HCT116 (cell line): ENCODE results near the gene HSPB1.

ENCODE experiments used
- ATF3 ChIP-seq: IDR thresholded peaks from 2 replicates; pipeline ENCODE4 v1.6.1; 2012
- CTCF ChIP-seq, 3 experiments: fragments of 200-600 bp in 1 of 3; sonication (generic) in 1 of 3; IDR thresholded peaks in 2 of 3; conservative IDR thresholded peaks in 1 of 3; 2 replicates each; pipeline ENCODE4 v1.5.1; 2012 to 2017; ENCODE audit warnings: low read depth in 2 of 3, low read length in 2 of 3, antibody characterized with exemption in 1 of 3, borderline replicate concordance in 1 of 3, control low read depth in 1 of 3, mild to moderate bottlenecking in 1 of 3, mixed read lengths in 1 of 3, mixed run types in 1 of 3, moderate library complexity in 1 of 3; ENCODE audit not compliant: insufficient read depth in 1 of 3
- EZH2 ChIP-seq: fragments of 200-600 bp; sonication (generic); IDR thresholded peaks from 2 replicates; pipeline ENCODE4 v1.6.1; 2017; ENCODE audit warnings: antibody characterized with exemption, mixed run types
- POLR2A ChIP-seq: IDR thresholded peaks from 2 replicates; pipeline ENCODE4 v1.7.0; 2011; ENCODE audit warnings: borderline replicate concordance; ENCODE audit not compliant: insufficient read depth, insufficient read length; ENCODE audit errors: extremely low read depth
- POLR2AphosphoS5 ChIP-seq: IDR thresholded peaks from 2 replicates; pipeline ENCODE4 v1.6.1; 2011; ENCODE audit warnings: mild to moderate bottlenecking, low read depth, low read length, moderate library complexity
- REST ChIP-seq: IDR thresholded peaks from 2 replicates; pipeline ENCODE4 v1.6.1; 2012; ENCODE audit warnings: low read depth
- SIN3A ChIP-seq: IDR thresholded peaks from 2 replicates; pipeline ENCODE4 v1.6.1; 2012; ENCODE audit warnings: low read depth
- TCF7L2 ChIP-seq: IDR thresholded peaks from 2 replicates; pipeline ENCODE4 v1.7.0; 2011; ENCODE audit warnings: borderline replicate concordance, inconsistent platforms; ENCODE audit not compliant: insufficient read depth, insufficient read length; ENCODE audit errors: extremely low read depth
- ZFX ChIP-seq: fragments of 450-650 bp; IDR thresholded peaks from 2 replicates; pipeline ENCODE4 v1.6.1; 2017

- TF ChIP-seq CTCF (IDR thresholded peaks at IDR 0.05 in 2 of 3, conservative IDR thresholded peaks at IDR 0.05 in 1 of 3; ENCODE audit: borderline replicate concordance in 1 of 3, insufficient read depth in 1 of 3, low read depth in 2 of 3, low read length in 2 of 3) (no peak), POLR2AphosphoS5 (no peak), EZH2 (no peak), ATF3 (no peak), SIN3A (no peak), ZFX (no peak), TCF7L2 (no peak), REST (no peak), POLR2A (no peak)
These were observed 14.7 kb downstream of the HSPB1 start for GRCh38 chr7:76316984-76317781.
